EL (cell line): ENCODE data around the gene DUOX1.
A peak's percentile ranks its signal among the peaks of the same experiment; 100 is the strongest.

Source experiments
- DNase-seq: peaks from one replicate; pipeline ENCODE4 v3.0.0-alpha.2; 2016

DUOX1 gene

DNA sequence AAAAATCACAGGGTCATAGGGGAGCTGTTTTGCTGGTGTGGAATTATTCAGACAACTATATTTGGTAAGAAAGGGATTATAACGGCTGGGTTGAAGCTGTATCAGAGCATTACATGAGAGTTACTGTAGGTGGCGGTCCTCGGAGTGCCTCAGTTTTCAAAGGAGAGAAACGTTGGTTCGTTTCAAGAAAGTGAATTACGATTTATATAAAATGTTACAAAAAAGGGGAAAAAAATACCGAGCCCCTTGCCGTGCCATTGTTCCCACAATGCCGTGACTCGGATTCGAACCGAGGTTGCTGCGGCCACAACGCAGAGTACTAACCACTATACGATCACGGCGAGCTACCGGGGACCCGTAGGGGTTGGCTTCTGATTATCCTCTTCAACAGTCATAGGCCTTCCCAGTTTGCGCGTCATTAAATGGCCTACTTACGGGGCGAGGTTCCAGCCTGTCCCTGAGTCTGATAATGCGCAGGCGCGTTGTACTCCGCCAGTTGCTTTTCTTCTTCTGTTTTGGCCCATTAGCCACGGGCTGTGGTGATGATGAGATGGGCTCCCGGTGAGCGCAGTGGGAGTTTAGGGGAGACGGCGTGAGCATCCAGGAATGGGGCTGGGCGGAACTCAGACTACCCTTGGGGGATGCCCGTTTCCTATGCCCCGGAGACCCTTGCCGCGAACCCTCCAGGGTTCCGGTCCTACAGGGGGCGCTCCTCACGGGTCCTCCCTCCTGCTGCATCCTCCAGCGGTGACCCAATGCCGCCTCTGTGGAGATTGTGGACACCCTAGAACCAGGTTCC, 68.7 kb downstream of the DUOX1 start:
- DNase-seq: peak; percentile 95

- peak; percentile 29 for DNase-seq
These were observed 69.5 kb downstream of the DUOX1 start for GRCh38 chr15:45199136-45199810.

DNA sequence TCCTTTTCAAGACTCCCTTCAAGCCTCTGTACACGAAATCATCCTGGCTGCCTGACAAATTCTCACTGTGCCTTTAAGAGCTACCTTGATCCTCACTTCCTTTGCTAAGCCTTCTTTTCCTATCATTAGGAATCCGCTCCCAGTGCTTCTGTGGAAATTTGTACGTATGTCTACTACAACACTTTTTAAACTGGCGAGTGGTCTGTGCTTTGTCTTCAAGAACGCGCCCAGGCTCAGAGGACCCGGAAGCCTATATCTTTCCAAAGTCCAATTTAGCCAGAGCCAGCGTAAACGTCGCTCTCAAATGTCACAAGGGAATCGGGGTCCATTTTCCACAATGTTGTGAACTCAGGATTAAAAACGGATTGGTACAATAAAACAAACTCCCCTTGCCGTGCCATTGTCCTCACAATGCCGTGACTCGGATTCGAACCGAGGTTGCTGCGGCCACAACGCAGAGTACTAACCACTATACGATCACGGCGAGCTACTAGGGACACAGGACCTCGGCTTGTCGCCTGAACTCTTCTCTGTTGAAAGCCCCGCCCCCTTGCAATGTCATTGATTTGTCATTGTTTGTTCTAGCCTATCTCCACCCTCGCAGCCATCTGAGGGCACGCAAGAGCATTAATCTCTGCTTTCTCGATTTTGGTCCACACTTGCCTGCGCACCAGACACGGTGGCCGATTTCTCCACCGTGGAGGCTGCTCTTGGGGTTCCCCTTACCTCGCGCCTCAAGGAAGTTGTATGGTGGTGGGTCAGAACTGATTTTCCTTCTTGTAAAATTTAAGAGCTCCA, 70.4 kb downstream of the DUOX1 start:
- peak; percentile 96 for DNase-seq

GRCh38 chr15:45200799-45201556, 71.2 kb downstream of the DUOX1 start:
- peak; percentile 85 for DNase-seq

GRCh38 chr15:45201557-45201859, 71.7 kb downstream of the DUOX1 start:
- DNase-seq: no peak

- DNase-seq: no peak
These were observed 72.1 kb downstream of the DUOX1 start for GRCh38 chr15:45201869-45202268.

GRCh38 chr15:45203182-45203581, 73.4 kb downstream of the DUOX1 start:
- no peak for DNase-seq

DNA sequence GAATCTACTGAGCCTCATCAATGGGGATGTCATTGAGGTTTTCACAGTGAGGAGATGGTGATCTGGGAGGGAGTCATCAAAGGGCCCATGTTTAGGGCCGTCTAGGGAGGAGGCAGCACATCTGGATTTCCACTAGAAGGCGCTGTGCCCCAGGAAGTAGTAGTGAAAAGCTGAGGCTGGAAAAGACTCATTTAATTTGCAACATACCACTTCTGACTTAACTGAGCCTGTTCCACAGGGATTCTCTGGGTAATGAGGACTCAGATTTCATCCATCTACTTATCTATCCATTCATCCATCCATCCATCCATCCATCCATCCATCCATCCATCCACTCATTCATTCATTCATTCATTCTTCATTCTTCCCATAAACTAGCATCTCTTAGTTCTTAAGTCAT, 75.4 kb downstream of the DUOX1 start:
- peak; percentile 69 for DNase-seq

DNA sequence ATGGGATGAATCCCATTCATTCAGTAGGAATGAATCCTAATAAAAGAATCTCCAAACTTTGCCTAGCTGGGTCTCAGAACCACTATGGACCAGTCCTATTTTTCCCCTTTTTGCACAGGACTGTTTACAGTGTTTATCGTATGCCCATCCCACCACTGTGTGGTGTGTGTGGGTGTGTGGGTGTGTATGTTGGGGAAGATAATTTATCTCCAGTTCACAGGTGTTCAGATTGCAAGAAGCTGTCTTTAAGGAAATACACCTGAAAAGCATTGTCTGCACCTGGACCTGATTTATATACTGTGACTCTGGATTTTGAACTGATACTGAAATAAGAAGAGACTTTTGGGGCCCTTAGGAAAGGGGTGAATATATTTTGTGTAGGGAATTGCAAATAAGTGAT, 82.7 kb downstream of the DUOX1 start:
- DNase-seq: no peak
